Measurements from ENCODE around the gene EYS.
"Not testable (repeated sequence)": the region's sequence is repeated elsewhere in the genome, so short reads cannot be mapped to it uniquely, and the experiment has no call there.

Gene EYS

DNA sequence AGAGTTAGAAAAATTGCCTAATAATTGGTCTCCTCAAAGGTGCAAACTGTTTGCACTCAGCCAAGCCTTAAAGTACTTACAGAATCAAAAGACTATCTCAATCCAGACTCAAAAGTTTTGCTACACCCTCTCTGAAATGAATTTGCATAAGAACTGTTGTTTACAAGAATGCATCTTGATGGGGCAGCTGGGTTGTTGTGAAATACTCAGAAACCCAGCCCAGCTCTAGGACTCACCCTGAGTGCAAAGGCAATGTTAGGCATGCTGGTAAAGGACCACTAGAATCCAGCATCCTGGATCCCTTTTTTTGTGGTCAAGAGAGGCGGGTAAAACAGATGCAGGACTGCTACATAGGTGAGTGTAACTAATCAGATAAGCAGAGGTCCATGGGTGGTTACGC lies 700.2 kb downstream of the EYS start:
- H3K4me3 ChIP-seq (ENCODE audit: low read length) = no peak overlapping the region
- TF ChIP-seq, protein P1, sequence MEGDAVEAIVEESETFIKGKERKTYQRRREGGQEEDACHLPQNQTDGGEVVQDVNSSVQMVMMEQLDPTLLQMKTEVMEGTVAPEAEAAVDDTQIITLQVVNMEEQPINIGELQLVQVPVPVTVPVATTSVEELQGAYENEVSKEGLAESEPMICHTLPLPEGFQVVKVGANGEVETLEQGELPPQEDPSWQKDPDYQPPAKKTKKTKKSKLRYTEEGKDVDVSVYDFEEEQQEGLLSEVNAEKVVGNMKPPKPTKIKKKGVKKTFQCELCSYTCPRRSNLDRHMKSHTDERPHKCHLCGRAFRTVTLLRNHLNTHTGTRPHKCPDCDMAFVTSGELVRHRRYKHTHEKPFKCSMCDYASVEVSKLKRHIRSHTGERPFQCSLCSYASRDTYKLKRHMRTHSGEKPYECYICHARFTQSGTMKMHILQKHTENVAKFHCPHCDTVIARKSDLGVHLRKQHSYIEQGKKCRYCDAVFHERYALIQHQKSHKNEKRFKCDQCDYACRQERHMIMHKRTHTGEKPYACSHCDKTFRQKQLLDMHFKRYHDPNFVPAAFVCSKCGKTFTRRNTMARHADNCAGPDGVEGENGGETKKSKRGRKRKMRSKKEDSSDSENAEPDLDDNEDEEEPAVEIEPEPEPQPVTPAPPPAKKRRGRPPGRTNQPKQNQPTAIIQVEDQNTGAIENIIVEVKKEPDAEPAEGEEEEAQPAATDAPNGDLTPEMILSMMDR (IDR thresholded peaks at IDR 0.05; ENCODE audit: low read depth, low read length, poor library complexity, severe bottlenecking) = no peak
- TF ChIP-seq EZH2phosphoT487 (IDR thresholded peaks at IDR 0.05; ENCODE audit: borderline replicate concordance, low read length) = no peak
- H3K4me1 ChIP-seq (ENCODE audit: control insufficient read depth, low read length) = no peaks in the 10 kb centered on the region
- no peak overlapping the region for H3K27ac ChIP-seq (ENCODE audit: low read depth, low read length)
- H3K27me3 ChIP-seq (ENCODE audit: control insufficient read depth, low read length) = no peaks in the 10 kb centered on the region
- H3K9me2 ChIP-seq (replicated peaks; ENCODE audit: control insufficient read depth, low read length) = no peaks in the 10 kb centered on the region
- no peak overlapping the region for H3K4me2 ChIP-seq (ENCODE audit: low read length)
- no peaks in the 10 kb centered on the region for H3K36me3 ChIP-seq (ENCODE audit: control insufficient read depth, low read length)
- H3F3A ChIP-seq (ENCODE audit: control insufficient read depth, insufficient read depth) = no peaks in the 10 kb centered on the region
- H3K79me2 ChIP-seq (ENCODE audit: control insufficient read depth, low read length) = no peaks in the 10 kb centered on the region
- H4K20me1 ChIP-seq (ENCODE audit: control insufficient read depth, insufficient read depth, low read depth, low read length) = no peaks in the 10 kb centered on the region
- no peaks in the 10 kb centered on the region for H3K9me3 ChIP-seq (ENCODE audit: control insufficient read depth, insufficient read depth, low read length)

DNA sequence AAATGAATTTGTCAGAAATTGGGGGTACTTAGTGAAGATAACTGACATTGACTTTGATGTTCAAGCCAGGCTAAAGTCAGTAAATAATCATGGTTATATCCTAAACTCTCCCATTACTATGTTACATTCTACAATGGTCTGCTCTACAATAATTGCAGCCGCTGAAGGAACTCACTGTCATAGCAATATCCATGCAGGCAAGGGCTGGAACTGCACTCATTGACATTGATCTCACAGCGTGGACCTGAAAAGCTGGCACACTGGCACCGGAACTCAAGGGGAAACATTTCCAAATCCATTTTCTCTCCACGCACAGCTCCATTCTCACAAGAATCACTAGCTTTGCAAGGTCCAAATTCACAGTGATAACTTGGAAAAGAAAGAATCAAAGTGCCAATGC lies 702.7 kb downstream of the EYS start:
- no peaks in the 10 kb centered on the region for H3K27me3 ChIP-seq (ENCODE audit: control insufficient read depth, low read length)

DNA sequence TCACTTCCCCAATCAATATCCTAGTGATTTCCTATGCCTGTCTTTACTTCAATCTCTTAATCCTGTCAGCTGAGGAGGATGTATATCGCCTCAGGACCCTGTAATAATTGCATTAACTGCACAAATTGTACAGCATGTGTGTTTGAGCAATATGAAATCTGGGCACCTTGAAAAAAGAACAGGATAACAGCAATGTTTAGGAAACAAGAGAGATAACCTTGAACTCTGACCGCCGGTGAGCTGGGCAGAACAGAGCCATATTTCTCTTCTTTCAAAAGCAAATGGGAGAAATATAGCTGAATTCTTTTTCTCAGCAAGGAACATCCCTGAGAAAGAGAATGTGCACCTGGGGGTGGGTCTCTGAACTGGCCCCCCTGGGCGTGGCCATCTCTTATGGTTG lies 704.1 kb downstream of the EYS start:
- not testable (repeated sequence) for H3K4me3 ChIP-seq (ENCODE audit: low read length); H3K9me3 ChIP-seq (ENCODE audit: control insufficient read depth, insufficient read depth, low read length); H3K79me2 ChIP-seq (ENCODE audit: control insufficient read depth, low read length); H4K20me1 ChIP-seq (ENCODE audit: control insufficient read depth, insufficient read depth, low read depth, low read length); H3K36me3 ChIP-seq (ENCODE audit: control insufficient read depth, low read length); H3K9me2 ChIP-seq (replicated peaks; ENCODE audit: control insufficient read depth, low read length); H3K27me3 ChIP-seq (ENCODE audit: control insufficient read depth, low read length); H3K4me1 ChIP-seq (ENCODE audit: control insufficient read depth, low read length); H3K4me2 ChIP-seq (ENCODE audit: low read length); H3K27ac ChIP-seq (ENCODE audit: low read depth, low read length); H3F3A ChIP-seq (ENCODE audit: control insufficient read depth, insufficient read depth)

More for the DNA sequence above, 702.7 kb downstream of the EYS start:
- Histone ChIP-seq H3K9me3 (ENCODE audit: control insufficient read depth, insufficient read depth, low read length) (no peaks in the 10 kb centered on the region; the same call in 1 of the 2 replicates), H3K79me2 (ENCODE audit: control insufficient read depth, low read length) (no peaks in the 10 kb centered on the region), H3K4me1 (ENCODE audit: control insufficient read depth, low read length) (no peaks in the 10 kb centered on the region), H3F3A (ENCODE audit: control insufficient read depth, insufficient read depth) (no peaks in the 10 kb centered on the region), H3K9me2 (replicated peaks; ENCODE audit: control insufficient read depth, low read length) (no peaks in the 10 kb centered on the region), H4K20me1 (ENCODE audit: control insufficient read depth, insufficient read depth, low read depth, low read length) (no peaks in the 10 kb centered on the region), H3K4me3 (ENCODE audit: low read length) (no peak overlapping the region), H3K36me3 (ENCODE audit: control insufficient read depth, low read length) (no peaks in the 10 kb centered on the region), H3K27ac (ENCODE audit: low read depth, low read length) (no peak overlapping the region), H3K4me2 (ENCODE audit: low read length) (no peak overlapping the region)
- TF ChIP-seq EZH2phosphoT487 (IDR thresholded peaks at IDR 0.05; ENCODE audit: borderline replicate concordance, low read length) = no peak
- TF ChIP-seq, protein P1 (IDR thresholded peaks at IDR 0.05; ENCODE audit: low read depth, low read length, poor library complexity, severe bottlenecking) = no peak

- Histone ChIP-seq H3K9me3 (ENCODE audit: control insufficient read depth, insufficient read depth, low read length) (no peaks in the 10 kb centered on the region; the same call in 1 of the 2 replicates), H3K4me3 (ENCODE audit: low read length) (no peak overlapping the region), H3K4me1 (ENCODE audit: control insufficient read depth, low read length) (no peaks in the 10 kb centered on the region), H3K27ac (ENCODE audit: low read depth, low read length) (no peak overlapping the region), H3K27me3 (ENCODE audit: control insufficient read depth, low read length) (no peaks in the 10 kb centered on the region), H3K79me2 (ENCODE audit: control insufficient read depth, low read length) (no peaks in the 10 kb centered on the region), H3K9me2 (replicated peaks; ENCODE audit: control insufficient read depth, low read length) (no peaks in the 10 kb centered on the region), H4K20me1 (ENCODE audit: control insufficient read depth, insufficient read depth, low read depth, low read length) (no peaks in the 10 kb centered on the region), H3F3A (ENCODE audit: control insufficient read depth, insufficient read depth) (no peaks in the 10 kb centered on the region), H3K36me3 (ENCODE audit: control insufficient read depth, low read length) (no peaks in the 10 kb centered on the region), H3K4me2 (ENCODE audit: low read length) (no peak overlapping the region)
- TF ChIP-seq EZH2phosphoT487 (IDR thresholded peaks at IDR 0.05; ENCODE audit: borderline replicate concordance, low read length) = no peak
- TF ChIP-seq, protein P1 (IDR thresholded peaks at IDR 0.05; ENCODE audit: low read depth, low read length, poor library complexity, severe bottlenecking) = no peak
Observed at GRCh38 chr6:65000815-65001214, 706.2 kb downstream of the EYS start.
